ENCODE measurements around the gene PTPRR.

DNA sequence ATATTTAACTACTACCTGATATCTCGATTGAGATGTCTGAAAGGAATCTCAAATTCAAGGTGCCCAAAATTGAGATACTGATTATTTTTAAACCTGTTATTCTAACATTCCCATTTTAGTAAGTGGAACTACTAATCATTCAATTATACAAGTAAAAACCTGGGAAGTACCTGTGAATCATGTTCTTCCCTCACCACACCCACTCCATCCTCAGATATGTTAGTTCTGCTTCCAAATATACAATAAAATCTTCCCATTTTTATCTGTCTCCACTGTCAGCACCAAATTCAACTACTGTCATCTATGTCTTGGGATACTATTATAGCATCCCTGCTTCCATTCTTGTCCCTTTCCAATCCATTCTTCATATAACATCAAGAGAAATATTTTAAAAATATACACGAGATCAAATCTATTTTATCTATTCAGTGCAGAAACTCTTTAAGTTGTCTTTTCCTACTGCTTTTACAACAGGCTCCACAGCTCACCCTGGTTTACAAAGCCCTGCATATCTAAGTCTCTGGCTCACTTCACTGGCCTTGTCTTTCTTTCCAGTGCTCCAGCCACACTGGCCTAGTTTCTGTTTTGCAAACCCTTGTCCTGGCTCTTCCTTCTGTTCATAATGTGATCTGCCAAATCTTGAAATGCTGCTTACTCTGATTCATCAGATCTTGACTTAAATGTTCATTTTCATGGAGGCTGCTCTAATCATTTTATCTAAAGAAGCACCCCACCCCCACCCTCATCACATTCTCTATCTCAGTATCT lies 122.3 kb downstream of the PTPRR start:
- TF ChIP-seq FOXK2 (IDR thresholded peaks at IDR 0.05), result no peak
- TF ChIP-seq, protein P1, sequence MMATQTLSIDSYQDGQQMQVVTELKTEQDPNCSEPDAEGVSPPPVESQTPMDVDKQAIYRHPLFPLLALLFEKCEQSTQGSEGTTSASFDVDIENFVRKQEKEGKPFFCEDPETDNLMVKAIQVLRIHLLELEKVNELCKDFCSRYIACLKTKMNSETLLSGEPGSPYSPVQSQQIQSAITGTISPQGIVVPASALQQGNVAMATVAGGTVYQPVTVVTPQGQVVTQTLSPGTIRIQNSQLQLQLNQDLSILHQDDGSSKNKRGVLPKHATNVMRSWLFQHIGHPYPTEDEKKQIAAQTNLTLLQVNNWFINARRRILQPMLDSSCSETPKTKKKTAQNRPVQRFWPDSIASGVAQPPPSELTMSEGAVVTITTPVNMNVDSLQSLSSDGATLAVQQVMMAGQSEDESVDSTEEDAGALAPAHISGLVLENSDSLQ (IDR thresholded peaks at IDR 0.05), result no peak
- no peak for TF ChIP-seq FOXM1 (IDR thresholded peaks at IDR 0.05; ENCODE audit: borderline replicate concordance)
- no peak for TF ChIP-seq BHLHE40 (IDR thresholded peaks at IDR 0.05; ENCODE audit: borderline replicate concordance)
- no peak for TF ChIP-seq ELF4 (IDR thresholded peaks at IDR 0.05)
- TF ChIP-seq NFRKB (IDR thresholded peaks at IDR 0.05), result no peak
- no peak for TF ChIP-seq ZNF384 (IDR thresholded peaks at IDR 0.05)
- no peak for TF ChIP-seq SUZ12 (IDR thresholded peaks at IDR 0.05)
- TF ChIP-seq HDGF (IDR thresholded peaks at IDR 0.05; ENCODE audit: borderline replicate concordance), result no peak

Measured in HEK293T (cell line).